Sigmoid colon (tissue), 7 donors: ENCODE measurements around the gene KDM5C. TPM values are rescaled to one million over a fixed set of nuclear protein-coding genes. Genes with fewer than 3 reads are reported as not detected.

ENCODE experiments used
- DNase-seq: peaks from one replicate; pipeline ENCODE4 v3.0.0-alpha.2; 2019
- H3K27ac ChIP-seq, 4 donors: fragments of 200-600 bp; sonication (generic); one replicate each; pipeline ENCODE4 v1.5.1; 2016 to 2019; ENCODE audit warnings: mild to moderate bottlenecking in 1 of 4
- H3K27me3 ChIP-seq, 3 donors: fragments of 200-600 bp; sonication (generic); one replicate each; pipeline ENCODE4 v1.5.1; 2019; ENCODE audit warnings: mild to moderate bottlenecking in 1 of 3
- H3K36me3 ChIP-seq, 4 donors: fragments of 200-600 bp; sonication (generic); one replicate each; pipeline ENCODE4 v1.5.1; 2016 to 2019
- H3K4me1 ChIP-seq, 4 donors: fragments of 200-600 bp; sonication (generic); one replicate each; pipeline ENCODE4 v1.5.1; 2017 to 2019
- H3K4me3 ChIP-seq, 4 donors: fragments of 200-600 bp; sonication (generic); one replicate each; pipeline ENCODE4 v1.5.1; 2017 to 2019; ENCODE audit warnings: mild to moderate bottlenecking in 2 of 4, moderate library complexity in 1 of 4
- H3K9me3 ChIP-seq, 4 donors: fragments of 200-600 bp in 3 of 4; sonication (generic) in 3 of 4; one replicate each; pipeline versions ENCODE4 v1.5.1 to v1.6.1; 2013 to 2019
- EP300 ChIP-seq, 4 donors: sonication (generic); formaldehyde crosslinking; IDR thresholded peaks; one replicate each; pipeline ENCODE4 v1.6.1; 2017; ENCODE audit warnings: antibody characterized with exemption in 4 of 4
- POLR2A ChIP-seq, 2 donors: fragments of 450-650 bp; IDR thresholded peaks; one replicate each; pipeline ENCODE4 v1.6.1; 2016; ENCODE audit warnings: antibody characterized with exemption in 2 of 2, mild to moderate bottlenecking in 2 of 2, moderate library complexity in 2 of 2
- POLR2AphosphoS5 ChIP-seq, 4 donors: sonication (generic); formaldehyde crosslinking; IDR thresholded peaks; one replicate each; pipeline ENCODE4 v1.6.1; 2017; ENCODE audit warnings: antibody characterized with exemption in 4 of 4
- WGBS, 2 donors: extraction: QIAGEN DNeasy Blood & Tissue Kit; methylation state at CpG; one replicate each; pipeline ENCODE4 v1.1.7; 2013; 5-methylcytosine and 5-hydroxymethylcytosine counted together
- intact Hi-C: fragments of 100-400 bp; cut with DNase I; formaldehyde crosslinking; loops from one replicate; pipeline ENCODE4 v1.15.1; 2023
- polyA plus RNA-seq, 3 donors: library from polyadenylated mRNA; stranded (reverse); fragments of 200-250 nt; gene quantifications; one replicate each; pipeline ENCODE4 v1.2.3, GENCODE V29; 2013
- total RNA-seq, 4 donors: library from RNA; depleted of rRNA; stranded (reverse); fragments of >200 nt; gene quantifications; one replicate each; pipeline ENCODE4 v1.1.0, GENCODE V29; 2016
- TF ChIP-seq, protein P1 (sequence below), 4 experiments: fragments of 450-650 bp in 3 of 4; fragments of 200-600 bp in 1 of 4; IDR thresholded peaks; one replicate each; pipeline ENCODE4 v1.5.1; 2016 to 2019; ENCODE audit warnings: antibody characterized with exemption in 4 of 4, mild to moderate bottlenecking in 3 of 4, moderate library complexity in 2 of 4
- donor health status: healthy with polysubstance abuse.
- donor health status: Bipolar disorder and iron deficiency.
- donor health status: healthy.

The KDM5C gene
- total and polyA plus RNA-seq, 7 donors, result 15.6 to 73.4 (median 42.1) TPM

DNA sequence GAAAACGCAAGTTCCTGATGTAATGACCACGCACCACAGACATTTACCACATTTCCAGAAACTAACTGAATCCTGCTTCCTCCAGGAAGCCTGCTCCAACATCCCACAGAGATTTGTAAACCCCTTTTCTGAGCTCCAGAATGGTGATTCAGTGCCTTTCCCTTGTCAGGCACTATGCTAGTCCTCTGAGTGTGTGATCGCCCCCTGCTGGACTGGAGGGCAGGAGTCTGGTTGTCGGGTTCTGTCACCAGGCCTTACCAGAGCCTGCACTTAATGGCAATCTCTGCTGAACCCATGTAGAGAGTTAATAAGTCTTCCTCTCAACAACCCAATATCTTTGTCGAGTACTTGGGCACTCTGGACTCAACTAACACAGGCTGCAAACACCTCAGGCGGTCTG lies 14.5 kb upstream of the KDM5C start:
- no peak for TF ChIP-seq POLR2AphosphoS5 (IDR thresholded peaks at IDR 0.05)
- TF ChIP-seq POLR2A (IDR thresholded peaks at IDR 0.05), result no peak
- no peak for TF ChIP-seq EP300 (IDR thresholded peaks at IDR 0.05)
- TF ChIP-seq, protein P1, sequence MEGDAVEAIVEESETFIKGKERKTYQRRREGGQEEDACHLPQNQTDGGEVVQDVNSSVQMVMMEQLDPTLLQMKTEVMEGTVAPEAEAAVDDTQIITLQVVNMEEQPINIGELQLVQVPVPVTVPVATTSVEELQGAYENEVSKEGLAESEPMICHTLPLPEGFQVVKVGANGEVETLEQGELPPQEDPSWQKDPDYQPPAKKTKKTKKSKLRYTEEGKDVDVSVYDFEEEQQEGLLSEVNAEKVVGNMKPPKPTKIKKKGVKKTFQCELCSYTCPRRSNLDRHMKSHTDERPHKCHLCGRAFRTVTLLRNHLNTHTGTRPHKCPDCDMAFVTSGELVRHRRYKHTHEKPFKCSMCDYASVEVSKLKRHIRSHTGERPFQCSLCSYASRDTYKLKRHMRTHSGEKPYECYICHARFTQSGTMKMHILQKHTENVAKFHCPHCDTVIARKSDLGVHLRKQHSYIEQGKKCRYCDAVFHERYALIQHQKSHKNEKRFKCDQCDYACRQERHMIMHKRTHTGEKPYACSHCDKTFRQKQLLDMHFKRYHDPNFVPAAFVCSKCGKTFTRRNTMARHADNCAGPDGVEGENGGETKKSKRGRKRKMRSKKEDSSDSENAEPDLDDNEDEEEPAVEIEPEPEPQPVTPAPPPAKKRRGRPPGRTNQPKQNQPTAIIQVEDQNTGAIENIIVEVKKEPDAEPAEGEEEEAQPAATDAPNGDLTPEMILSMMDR (IDR thresholded peaks at IDR 0.05), result no peak
- H3K4me1 ChIP-seq, result no peaks in the 10 kb centered on the region
- 69 to 90% methylated on average over 6 of the region's 6 CpGs for WGBS, 2 donors
- DNase-seq, result no peak
- no peak overlapping the region for H3K4me3 ChIP-seq
- H3K27ac ChIP-seq, result no peak overlapping the region
- no peaks in the 10 kb centered on the region for H3K9me3 ChIP-seq
- H3K27me3 ChIP-seq, result no peaks in the 10 kb centered on the region
- intact Hi-C loops, result no loop called here
- peaks cover 0 to 34% (median 3%) of the 10 kb centered on the region in 4 donors for H3K36me3 ChIP-seq

DNA sequence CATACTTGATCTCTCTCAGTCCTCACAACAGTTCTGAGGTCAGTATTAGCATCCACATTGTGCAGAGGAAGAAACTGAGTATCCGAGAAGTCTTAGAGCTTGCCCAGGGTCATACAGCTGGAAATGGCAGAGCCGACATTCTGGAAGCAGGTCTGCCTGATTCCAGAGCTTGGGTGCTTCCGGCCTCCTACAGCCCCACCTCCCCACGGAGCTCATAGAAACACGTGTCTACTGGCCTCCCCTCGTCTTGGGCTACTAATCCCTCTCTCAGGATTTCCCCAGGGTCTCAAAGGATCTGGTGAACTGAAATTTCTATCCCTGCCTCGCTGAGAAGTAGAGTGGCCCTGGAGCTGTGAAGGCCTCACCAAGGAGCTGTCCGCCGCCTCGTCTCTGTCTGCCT lies 12.0 kb upstream of the KDM5C start:
- H3K27me3 ChIP-seq, result no peaks in the 10 kb centered on the region
- H3K4me3 ChIP-seq, result no peak overlapping the region
- intact Hi-C loops, result no loop called here
- TF ChIP-seq POLR2AphosphoS5 (IDR thresholded peaks at IDR 0.05), result no peak
- no peak for TF ChIP-seq POLR2A (IDR thresholded peaks at IDR 0.05)
- TF ChIP-seq, protein P1 (IDR thresholded peaks at IDR 0.05), result no peak
- TF ChIP-seq EP300 (IDR thresholded peaks at IDR 0.05), result no peak
- DNase-seq, result no peak
- H3K27ac ChIP-seq, result no peak overlapping the region
- H3K9me3 ChIP-seq, result no peaks in the 10 kb centered on the region
- 86 to 92% methylated on average over 10 of the region's 10 CpGs for WGBS, 2 donors
- H3K4me1 ChIP-seq, result no peaks in the 10 kb centered on the region
- H3K36me3 ChIP-seq, result peaks cover 0 to 26% (median 0%) of the 10 kb centered on the region in 4 donors

DNA sequence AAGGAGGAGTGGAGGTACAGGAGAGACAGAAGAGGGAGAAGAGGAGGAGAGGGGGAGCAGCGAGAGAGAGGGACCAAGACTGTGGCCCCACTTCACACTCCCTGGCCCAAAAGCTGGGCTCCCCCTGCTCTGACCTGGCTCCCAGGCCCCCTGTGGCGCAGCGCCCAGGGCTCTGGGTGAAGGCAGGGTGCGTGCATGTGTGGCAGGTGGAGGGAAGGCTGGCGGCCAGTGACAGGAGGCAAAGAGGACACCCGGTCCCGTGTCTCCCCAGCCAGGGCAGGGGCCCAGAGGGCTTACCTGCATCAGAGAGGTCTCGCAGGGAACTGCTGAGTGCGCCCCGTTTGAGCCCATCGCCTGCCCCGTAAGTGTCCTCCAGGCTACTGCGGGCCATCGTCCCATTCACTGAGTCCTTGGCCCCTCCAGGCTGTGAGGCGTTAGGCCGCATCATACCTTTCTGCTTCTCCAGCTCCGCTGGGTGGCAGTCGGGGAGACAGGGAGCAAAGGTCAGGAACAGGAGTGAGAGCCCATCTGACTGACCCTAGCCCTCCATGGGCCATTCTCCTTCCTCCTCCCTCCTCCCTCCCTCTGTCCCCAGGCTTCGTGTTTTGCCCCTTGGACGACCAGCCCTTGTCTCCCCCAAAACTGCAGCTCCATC lies 11.1 kb upstream of the KDM5C start:
- Histone ChIP-seq H3K9me3 (no peaks in the 10 kb centered on the region), H3K27ac (no peak overlapping the region), H3K27me3 (no peaks in the 10 kb centered on the region), H3K4me1 (no peaks in the 10 kb centered on the region), H3K36me3 (peaks cover 0 to 23% (median 0%) of the 10 kb centered on the region in 4 donors), H3K4me3 (no peak overlapping the region)
- TF ChIP-seq POLR2AphosphoS5 (IDR thresholded peaks at IDR 0.05) (no peak), POLR2A (IDR thresholded peaks at IDR 0.05) (no peak), EP300 (IDR thresholded peaks at IDR 0.05) (no peak)
- TF ChIP-seq, protein P1 (IDR thresholded peaks at IDR 0.05), result no peak
- intact Hi-C loops, result no loop called here
- WGBS, 2 donors, result 93 to 94% methylated on average over 20 of the region's 20 CpGs
- no peak for DNase-seq

DNA sequence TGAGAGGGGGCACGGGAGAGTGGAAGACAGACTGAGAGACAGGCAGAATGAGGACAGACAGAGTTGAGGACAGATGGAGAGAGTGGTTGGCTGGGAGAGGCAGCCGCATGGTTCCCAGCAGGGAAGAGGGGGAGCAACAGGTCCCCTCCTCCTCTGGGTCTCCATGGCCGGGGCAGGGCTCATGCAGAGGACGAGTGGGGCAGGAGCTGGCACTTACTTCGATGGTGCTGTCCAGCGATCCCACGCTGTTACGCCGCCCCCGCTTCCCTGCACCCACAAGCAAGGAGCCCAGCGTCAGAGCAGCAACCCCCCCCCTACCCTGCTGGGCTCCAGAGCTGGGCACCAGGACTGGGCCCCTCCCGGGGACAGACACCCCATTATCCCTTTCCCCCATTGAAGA lies 10.6 kb upstream of the KDM5C start:
- Histone ChIP-seq H3K9me3 (no peaks in the 10 kb centered on the region), H3K27ac (no peak overlapping the region), H3K4me3 (no peak overlapping the region), H3K4me1 (no peaks in the 10 kb centered on the region), H3K27me3 (no peaks in the 10 kb centered on the region), H3K36me3 (peaks cover 0 to 22% (median 0%) of the 10 kb centered on the region in 4 donors)
- DNase-seq, result no peak
- intact Hi-C loops, result no loop called here
- 88 to 91% methylated on average over 12 of the region's 12 CpGs for WGBS, 2 donors
- no peak for TF ChIP-seq POLR2A (IDR thresholded peaks at IDR 0.05)
- TF ChIP-seq, protein P1 (IDR thresholded peaks at IDR 0.05), result no peak
- TF ChIP-seq POLR2AphosphoS5 (IDR thresholded peaks at IDR 0.05), result no peak
- TF ChIP-seq EP300 (IDR thresholded peaks at IDR 0.05), result no peak

DNA sequence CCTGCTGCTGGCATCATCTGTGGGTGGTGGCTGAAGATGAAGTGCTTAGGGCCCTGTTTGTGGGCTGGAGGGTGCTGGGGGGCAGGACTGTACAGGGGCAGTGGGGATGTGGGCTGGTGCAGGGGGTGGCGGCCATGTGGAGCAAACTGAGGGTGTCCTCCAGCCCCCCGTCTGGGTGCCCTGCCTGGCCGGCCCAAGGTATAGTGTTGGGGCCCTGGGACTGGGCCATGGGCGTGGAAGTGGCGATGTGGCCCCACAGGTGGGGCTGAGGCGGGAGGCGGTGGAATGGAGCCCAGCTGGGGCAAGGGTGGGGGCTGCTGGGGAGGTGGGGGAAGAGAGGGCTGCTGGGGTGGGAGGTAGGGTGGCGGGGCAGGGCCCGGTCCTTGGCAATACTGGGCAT lies 9.5 kb upstream of the KDM5C start:
- WGBS, 2 donors, result 94 to 96% methylated on average over 9 of the region's 9 CpGs
- DNase-seq, result no peak
- intact Hi-C loops, result no loop called here
- Histone ChIP-seq H3K9me3 (no peaks in the 10 kb centered on the region), H3K27me3 (no peaks in the 10 kb centered on the region), H3K4me1 (no peaks in the 10 kb centered on the region), H3K36me3 (peaks cover 0 to 13% (median 0%) of the 10 kb centered on the region in 4 donors), H3K4me3 (no peak overlapping the region), H3K27ac (no peak overlapping the region)
- TF ChIP-seq, protein P1 (IDR thresholded peaks at IDR 0.05), result no peak
- no peak for TF ChIP-seq POLR2AphosphoS5 (IDR thresholded peaks at IDR 0.05)
- no peak for TF ChIP-seq EP300 (IDR thresholded peaks at IDR 0.05)
- TF ChIP-seq POLR2A (IDR thresholded peaks at IDR 0.05), result no peak
